Progenitor cell of endocrine pancreas (in vitro differentiated cells): ENCODE results near the gene F8. TPM values are rescaled to one million over a fixed set of nuclear protein-coding genes. Genes with fewer than 3 reads are reported as not detected.
"Not testable (repeated sequence)": the region's sequence is repeated elsewhere in the genome, so short reads cannot be mapped to it uniquely, and the experiment has no call there.

Source experiments
- DNase-seq: peaks from one replicate; pipeline ENCODE4 v3.0.0; 2021; ENCODE audit warnings: low spot score; ENCODE audit not compliant: unreplicated experiment
- H3K27ac Mint-ChIP-seq: 2 replicates; pipeline ENCODE4 v1.8.0; 2021; ENCODE audit warnings: mild to moderate bottlenecking, moderate library complexity, mixed read lengths
- H3K27me3 Mint-ChIP-seq: 2 replicates; pipeline ENCODE4 v1.8.0; 2021; ENCODE audit warnings: mixed read lengths
- H3K36me3 Mint-ChIP-seq: 2 replicates; pipeline ENCODE4 v1.8.0; 2022; ENCODE audit warnings: mixed read lengths; ENCODE audit not compliant: insufficient read depth
- H3K4me1 Mint-ChIP-seq: 2 replicates; pipeline ENCODE4 v1.8.0; 2021; ENCODE audit warnings: low read depth, mixed read lengths
- H3K4me3 Mint-ChIP-seq: 2 replicates; pipeline ENCODE4 v1.8.0; 2021; ENCODE audit warnings: low read depth, mild to moderate bottlenecking, moderate library complexity, mixed read lengths
- H3K9me3 Mint-ChIP-seq: 2 replicates; pipeline ENCODE4 v1.8.0; 2021; ENCODE audit warnings: low read depth, mixed read lengths
- total RNA-seq: library from RNA; stranded (reverse); gene quantifications from 2 replicates; pipeline ENCODE4 v1.2.1, GENCODE V29; 2021
- TF ChIP-seq, protein P1 (sequence below): fragments of 200-600 bp; sonication (generic); IDR thresholded peaks from one replicate; pipeline ENCODE4 v1.5.0; 2021; ENCODE audit warnings: antibody characterized with exemption, mild to moderate bottlenecking; ENCODE audit not compliant: unreplicated experiment

F8 gene
- total RNA-seq, 1 donor from 2014 or later: 3.4 TPM

DNA sequence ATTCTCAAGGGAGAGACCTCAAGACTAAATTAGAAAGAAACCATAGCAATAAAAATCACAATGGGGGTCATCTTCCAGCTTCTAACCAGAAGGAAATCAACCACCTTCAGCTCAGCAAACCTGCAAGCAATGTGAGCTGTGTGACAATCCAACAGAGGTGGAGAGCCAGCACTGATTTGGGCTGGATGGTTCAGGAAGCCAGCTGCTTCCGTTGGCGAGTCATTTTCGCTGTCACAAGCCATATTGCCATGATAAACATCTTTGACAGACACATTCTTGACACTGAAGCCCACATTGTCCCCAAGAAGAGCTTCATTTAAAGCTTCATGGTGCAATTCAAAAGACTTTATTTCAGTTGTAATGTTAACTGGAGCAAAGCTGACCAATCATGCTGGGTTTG is 113.7 kb downstream of the F8 start:
- H3K27ac Mint-ChIP-seq: no peak overlapping the region

DNA sequence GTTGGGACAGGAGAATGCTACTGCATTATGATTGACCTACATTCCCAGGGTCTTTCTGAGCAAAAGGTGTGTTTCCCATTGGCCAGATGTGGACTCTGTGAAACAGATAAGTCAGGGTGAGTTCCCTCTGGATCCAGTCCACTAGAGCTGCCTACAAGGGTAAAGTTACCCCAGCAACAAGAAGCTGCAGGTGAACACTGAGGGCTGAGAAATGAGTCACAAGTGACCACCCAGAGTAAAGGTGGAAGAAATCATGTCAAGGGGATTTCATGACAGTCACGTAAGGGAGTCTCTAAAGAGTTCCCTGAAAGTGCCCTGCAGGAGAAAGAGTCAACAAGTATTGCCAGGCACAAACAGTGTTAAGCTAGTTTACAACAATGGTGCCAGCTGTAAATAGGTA is 120.1 kb downstream of the F8 start:
- TF ChIP-seq, protein P1, sequence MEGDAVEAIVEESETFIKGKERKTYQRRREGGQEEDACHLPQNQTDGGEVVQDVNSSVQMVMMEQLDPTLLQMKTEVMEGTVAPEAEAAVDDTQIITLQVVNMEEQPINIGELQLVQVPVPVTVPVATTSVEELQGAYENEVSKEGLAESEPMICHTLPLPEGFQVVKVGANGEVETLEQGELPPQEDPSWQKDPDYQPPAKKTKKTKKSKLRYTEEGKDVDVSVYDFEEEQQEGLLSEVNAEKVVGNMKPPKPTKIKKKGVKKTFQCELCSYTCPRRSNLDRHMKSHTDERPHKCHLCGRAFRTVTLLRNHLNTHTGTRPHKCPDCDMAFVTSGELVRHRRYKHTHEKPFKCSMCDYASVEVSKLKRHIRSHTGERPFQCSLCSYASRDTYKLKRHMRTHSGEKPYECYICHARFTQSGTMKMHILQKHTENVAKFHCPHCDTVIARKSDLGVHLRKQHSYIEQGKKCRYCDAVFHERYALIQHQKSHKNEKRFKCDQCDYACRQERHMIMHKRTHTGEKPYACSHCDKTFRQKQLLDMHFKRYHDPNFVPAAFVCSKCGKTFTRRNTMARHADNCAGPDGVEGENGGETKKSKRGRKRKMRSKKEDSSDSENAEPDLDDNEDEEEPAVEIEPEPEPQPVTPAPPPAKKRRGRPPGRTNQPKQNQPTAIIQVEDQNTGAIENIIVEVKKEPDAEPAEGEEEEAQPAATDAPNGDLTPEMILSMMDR: no peak
- H3K4me1 Mint-ChIP-seq: no peaks in the 10 kb centered on the region
- no peaks in the 10 kb centered on the region for H3K27me3 Mint-ChIP-seq
- H3K36me3 Mint-ChIP-seq: no peaks in the 10 kb centered on the region
- no peak overlapping the region for H3K27ac Mint-ChIP-seq
- DNase-seq: no peak
- no peak overlapping the region for H3K4me3 Mint-ChIP-seq
- H3K9me3 Mint-ChIP-seq: peaks cover 10% of the 10 kb centered on the region

More for the DNA sequence above, 113.7 kb downstream of the F8 start:
- H3K4me1 Mint-ChIP-seq: no peaks in the 10 kb centered on the region
- H3K9me3 Mint-ChIP-seq: peaks cover 31% of the 10 kb centered on the region
- H3K27me3 Mint-ChIP-seq: no peaks in the 10 kb centered on the region
- TF ChIP-seq, protein P1: no peak
- H3K36me3 Mint-ChIP-seq: no peaks in the 10 kb centered on the region
- DNase-seq: no peak
- no peak overlapping the region for H3K4me3 Mint-ChIP-seq

DNA sequence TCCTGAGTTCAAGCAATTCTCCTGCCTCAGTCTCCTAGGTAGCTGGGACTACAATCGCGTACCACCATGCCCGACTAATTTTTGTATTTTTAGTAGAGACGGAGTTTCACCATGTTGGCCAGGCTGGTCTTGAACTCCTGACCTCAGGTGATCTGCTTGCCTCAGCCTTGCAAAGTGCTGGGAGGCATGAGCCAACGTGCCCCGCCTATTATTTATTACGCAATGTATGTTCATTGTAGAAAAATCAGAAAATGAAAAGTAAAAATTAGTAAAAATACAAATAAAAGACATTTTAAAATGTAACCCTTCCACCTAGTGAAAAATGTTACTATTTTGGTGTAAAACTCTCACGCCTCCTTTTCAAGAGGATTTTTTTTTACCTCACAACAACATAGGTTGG is 122.2 kb downstream of the F8 start:
- H3K4me1 Mint-ChIP-seq: no peaks in the 10 kb centered on the region
- peaks cover 15% of the 10 kb centered on the region for H3K9me3 Mint-ChIP-seq
- H3K4me3 Mint-ChIP-seq: no peak overlapping the region
- H3K36me3 Mint-ChIP-seq: no peaks in the 10 kb centered on the region
- H3K27ac Mint-ChIP-seq: no peak overlapping the region
- no peaks in the 10 kb centered on the region for H3K27me3 Mint-ChIP-seq
- TF ChIP-seq, protein P1: no peak
- DNase-seq: no peak

DNA sequence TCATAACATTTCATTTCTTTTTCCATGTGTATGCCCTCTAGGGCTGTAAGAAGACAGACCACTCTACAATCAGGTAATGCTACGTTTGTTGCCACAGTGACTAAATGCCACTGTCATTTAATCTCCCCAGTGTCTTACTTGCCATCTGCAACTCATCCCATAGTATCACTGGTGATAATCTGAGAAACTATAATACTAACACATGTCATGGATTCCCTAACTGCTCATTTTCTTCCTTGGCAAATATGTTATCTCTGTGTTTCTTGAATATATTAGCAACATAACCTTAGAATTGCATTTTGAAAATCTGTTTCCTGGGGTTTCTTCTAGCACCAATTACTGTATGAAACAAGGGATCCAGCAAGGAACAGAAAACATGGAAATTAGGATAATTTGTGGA is 130.2 kb downstream of the F8 start:
- Mint-ChIP-seq H3K27ac (no peak overlapping the region), H3K9me3 (peaks cover 25% of the 10 kb centered on the region)

DNA sequence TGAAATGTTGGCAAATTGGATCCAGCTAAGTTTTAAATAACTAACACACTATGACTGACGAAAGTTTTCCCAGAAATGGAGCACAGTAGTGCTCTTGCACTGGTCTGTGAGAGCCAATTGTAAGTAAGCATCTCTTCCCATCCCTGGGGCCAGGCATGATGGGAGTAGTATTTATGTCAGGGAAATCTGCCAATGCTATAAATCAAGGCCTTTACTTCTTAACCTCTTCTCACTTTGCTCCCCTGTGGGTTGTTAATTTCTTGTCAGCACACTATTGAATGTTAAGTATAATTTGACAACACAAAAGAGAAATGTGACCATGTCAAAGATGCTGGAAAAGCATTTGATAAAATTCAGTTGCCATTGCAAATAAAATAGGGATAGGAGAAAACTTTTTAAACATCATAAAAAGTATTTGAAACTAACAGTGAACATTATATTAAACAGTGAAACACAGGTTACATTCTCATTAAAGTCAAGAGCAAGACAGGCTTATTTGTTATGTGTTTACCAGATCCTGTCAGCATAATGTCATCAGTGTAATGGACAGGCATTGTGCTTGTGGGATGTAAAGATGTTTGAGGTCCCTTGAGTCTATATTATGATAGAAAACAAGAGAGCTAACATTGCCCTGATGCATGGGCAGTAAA is 131.4 kb downstream of the F8 start:
- H3K27me3 Mint-ChIP-seq: no peaks in the 10 kb centered on the region
- H3K27ac Mint-ChIP-seq: no peak overlapping the region
- no peak for DNase-seq
- no peak overlapping the region for H3K4me3 Mint-ChIP-seq
- peaks cover 20% of the 10 kb centered on the region for H3K9me3 Mint-ChIP-seq
- no peaks in the 10 kb centered on the region for H3K36me3 Mint-ChIP-seq
- TF ChIP-seq, protein P1: no peak
- H3K4me1 Mint-ChIP-seq: no peaks in the 10 kb centered on the region

More for the DNA sequence above, 130.2 kb downstream of the F8 start:
- Mint-ChIP-seq H3K4me1 (no peaks in the 10 kb centered on the region), H3K36me3 (no peaks in the 10 kb centered on the region), H3K4me3 (no peak overlapping the region), H3K27me3 (no peaks in the 10 kb centered on the region)
- TF ChIP-seq, protein P1: no peak
- DNase-seq: no peak

DNA sequence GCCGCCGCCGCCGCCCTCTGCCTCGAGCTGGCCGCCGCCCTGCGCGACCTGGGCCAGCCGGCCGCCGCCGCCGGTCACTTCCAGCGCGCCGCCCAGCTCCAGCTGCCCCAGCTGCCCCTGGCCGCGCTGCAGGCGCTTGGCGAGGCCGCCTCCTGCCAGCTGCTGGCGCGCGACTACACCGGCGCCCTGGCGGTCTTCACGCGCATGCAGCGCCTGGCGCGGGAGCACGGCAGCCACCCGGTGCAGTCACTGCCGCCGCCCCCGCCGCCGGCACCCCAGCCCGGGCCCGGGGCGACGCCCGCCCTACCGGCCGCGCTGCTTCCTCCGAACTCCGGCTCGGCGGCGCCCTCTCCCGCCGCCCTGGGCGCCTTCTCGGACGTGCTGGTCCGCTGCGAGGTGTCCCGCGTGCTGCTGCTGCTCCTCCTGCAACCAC is 135.7 kb downstream of the F8 start:
- H3K27me3 Mint-ChIP-seq, H3K4me1 Mint-ChIP-seq, H3K36me3 Mint-ChIP-seq, H3K27ac Mint-ChIP-seq, H3K4me3 Mint-ChIP-seq, DNase-seq, H3K9me3 Mint-ChIP-seq: not testable (repeated sequence)

DNA sequence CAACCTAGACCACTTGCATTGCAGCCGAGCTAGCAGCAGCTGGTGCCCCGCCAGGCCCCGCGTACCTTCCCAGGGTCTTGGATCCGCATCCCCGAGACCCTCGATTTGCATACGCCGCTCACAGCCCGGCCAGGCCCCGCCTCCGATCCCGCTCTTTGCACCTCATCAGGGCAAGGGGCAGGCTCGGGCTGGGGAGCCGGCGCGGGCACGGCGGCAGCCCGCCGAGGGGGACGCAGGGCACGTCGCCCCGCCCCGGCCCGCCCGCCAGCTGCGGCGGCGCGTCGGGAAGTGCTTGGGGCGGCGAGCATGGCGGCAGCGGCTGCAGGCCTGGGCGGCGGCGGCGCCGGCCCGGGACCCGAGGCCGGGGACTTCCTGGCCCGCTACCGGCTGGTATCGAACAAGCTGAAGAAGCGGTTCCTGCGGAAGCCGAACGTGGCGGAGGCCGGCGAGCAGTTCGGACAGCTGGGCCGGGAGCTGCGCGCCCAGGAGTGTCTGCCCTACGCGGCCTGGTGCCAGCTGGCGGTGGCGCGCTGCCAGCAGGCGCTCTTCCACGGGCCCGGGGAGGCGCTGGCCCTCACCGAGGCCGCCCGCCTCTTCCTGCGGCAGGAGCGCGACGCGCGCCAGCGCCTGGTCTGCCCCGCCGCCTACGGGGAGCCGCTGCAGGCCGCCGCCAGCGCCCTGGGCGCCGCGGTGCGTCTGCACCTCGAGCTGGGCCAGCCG is 136.3 kb downstream of the F8 start, which contains the start of gene F8A1:
TSS of gene F8A1 (plus strand) at position 287 of the 720 bp plus-strand sequence. CDS start at position 307, 20 bp downstream.
- H3K9me3 Mint-ChIP-seq, DNase-seq, H3K27me3 Mint-ChIP-seq, H3K4me3 Mint-ChIP-seq, H3K36me3 Mint-ChIP-seq, H3K27ac Mint-ChIP-seq, H3K4me1 Mint-ChIP-seq: not testable (repeated sequence)

DNA sequence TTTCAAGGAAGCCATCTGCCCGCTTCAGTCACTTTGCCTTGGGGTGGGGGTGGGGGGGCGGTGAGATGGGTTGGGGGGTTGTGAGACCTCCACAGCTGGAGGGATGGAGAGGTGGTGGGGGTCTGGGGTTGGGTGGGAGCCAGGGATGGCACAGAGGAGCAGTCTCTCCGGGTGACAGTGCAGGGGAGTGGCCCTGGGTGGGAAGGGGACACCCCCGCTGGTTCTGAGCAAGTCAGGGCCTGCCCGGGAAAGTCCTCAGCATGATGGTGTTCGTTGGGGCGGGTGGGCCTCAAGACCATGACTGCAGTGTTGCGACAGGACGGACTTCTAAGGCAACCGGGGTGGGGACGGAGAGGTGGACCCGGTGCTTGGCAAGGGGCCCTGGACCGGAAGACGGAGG is 137.0 kb downstream of the F8 start:
- H3K27ac Mint-ChIP-seq, H3K27me3 Mint-ChIP-seq, H3K4me3 Mint-ChIP-seq, H3K9me3 Mint-ChIP-seq, H3K4me1 Mint-ChIP-seq, DNase-seq, H3K36me3 Mint-ChIP-seq: not testable (repeated sequence)
